GM13977 (cell line): ENCODE data around the gene RIPK4.

ENCODE experiments used
- DNase-seq: peaks from one replicate; pipeline ENCODE4 v3.0.0; 2012; ENCODE audit warnings: low spot score
- CTCF ChIP-seq: IDR thresholded peaks from 2 replicates; pipeline ENCODE4 v1.5.1; 2012; ENCODE audit warnings: mild to moderate bottlenecking, control low read depth; ENCODE audit not compliant: insufficient read depth; ENCODE audit errors: extremely low read depth, missing control alignments
- in situ Hi-C: fragments of 300-500 bp; cut with MboI; formaldehyde crosslinking; loops from one replicate; pipeline ENCODE4 v1.12.0; 2022; ENCODE audit warnings: low sequenced_read_pairs, low pct_unique_long_range_greater_than_20kb, mixed read lengths, inconsistent platforms; ENCODE audit not compliant: unreplicated experiment

The RIPK4 gene

GRCh38 chr21:41709166-41709565 is 57.7 kb downstream of the RIPK4 start:
- DNase-seq, result no peak
- in situ Hi-C loops, result no loop called here
- no peak for TF ChIP-seq CTCF

DNA sequence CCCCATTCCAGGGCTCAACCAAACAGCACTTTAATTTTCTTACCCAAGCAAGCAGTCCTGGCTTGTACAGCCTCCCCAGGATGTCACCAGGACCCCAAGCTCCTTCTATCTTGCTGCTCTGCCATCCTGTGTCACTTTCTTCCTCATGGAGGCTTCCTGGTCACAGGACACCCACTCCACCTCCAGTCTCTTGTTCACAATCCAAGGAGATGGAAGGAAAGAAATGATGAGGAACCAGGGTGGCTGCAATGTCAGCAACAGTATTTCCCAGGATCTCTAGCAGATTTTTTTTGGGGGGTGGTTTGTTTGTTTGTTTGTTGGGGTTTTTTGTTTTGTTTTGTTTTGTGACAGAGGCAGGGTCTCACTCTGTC is 58.9 kb downstream of the RIPK4 start:
- no peak for DNase-seq
- TF ChIP-seq CTCF, result no peak
- in situ Hi-C loops, result no loop called here

DNA sequence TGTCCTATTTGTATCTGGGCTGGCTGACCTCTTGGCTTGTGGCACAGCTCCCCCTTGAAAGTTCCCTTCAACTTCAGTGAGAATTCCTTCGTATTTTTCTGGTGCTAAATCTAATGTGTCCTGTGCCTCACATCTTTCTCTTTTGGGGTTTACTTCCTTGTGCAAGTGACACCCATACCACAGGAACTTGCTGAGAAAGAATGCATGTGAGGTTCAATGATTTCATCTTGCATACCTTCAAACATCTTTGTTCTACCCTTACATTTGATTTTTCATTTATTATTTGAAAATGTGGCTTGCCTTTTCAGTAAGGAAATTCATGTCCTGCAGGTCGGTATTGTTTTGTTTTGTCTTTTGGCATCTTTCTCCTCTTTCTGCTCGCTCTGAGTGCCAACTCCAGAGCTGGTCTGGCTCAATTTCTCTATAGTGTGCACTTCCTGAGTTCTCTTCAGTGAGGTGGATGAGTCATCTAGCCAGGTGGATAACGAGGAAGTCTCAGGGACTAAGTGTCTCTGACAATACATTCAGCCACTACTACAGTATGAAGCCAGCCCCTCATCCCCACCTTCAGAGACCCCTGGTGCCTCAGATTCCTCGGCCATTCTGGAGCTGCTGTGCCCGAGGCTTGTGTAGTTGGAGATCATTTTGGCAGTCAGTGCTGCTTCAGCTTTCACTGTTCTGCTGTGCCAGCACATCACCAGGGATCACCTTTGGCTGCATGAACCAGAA is 59.5 kb downstream of the RIPK4 start:
- no peak for DNase-seq
- in situ Hi-C loops, result no loop called here
- TF ChIP-seq CTCF, result no peak

GRCh38 chr21:41706678-41707077 is 60.2 kb downstream of the RIPK4 start:
- in situ Hi-C loops, result no loop called here

DNA sequence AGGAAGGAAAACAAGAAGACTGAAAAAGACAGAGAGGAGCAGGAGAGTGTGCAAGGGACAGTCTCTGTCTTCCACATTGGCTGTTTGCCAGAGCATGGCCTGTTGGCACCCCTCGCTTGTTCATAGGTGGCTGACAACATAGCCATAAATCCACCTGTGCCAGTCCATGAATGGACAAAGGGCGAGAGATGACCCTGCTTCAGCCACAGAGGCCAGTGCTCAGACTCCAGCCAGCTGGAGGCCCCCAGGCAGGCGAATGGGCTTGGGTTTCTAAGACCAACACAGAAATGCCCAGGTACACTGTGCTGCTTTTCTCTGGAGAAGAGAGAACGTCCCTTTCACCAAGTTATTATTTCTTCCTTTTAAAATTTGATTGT is 60.6 kb downstream of the RIPK4 start:
- no peak for TF ChIP-seq CTCF
- DNase-seq, result no peak
- in situ Hi-C loops, result no loop called here

More at GRCh38 chr21:41706678-41707077, 60.2 kb downstream of the RIPK4 start:
- no peak for TF ChIP-seq CTCF
- no peak for DNase-seq

- no peak for DNase-seq
- in situ Hi-C loops, result no loop called here
- no peak for TF ChIP-seq CTCF
Measured at GRCh38 chr21:41705546-41706262, 61.1 kb downstream of the RIPK4 start.
